Endothelial cell (in vitro differentiated cells): ENCODE measurements around the gene CD80. TPM values are rescaled to one million over a fixed set of nuclear protein-coding genes. Genes with fewer than 3 reads are reported as not detected.

ENCODE experiments used
- DNase-seq: peaks from one replicate; pipeline ENCODE4 v3.0.0; 2021; ENCODE audit warnings: low spot score
- H3K27ac Mint-ChIP-seq: one replicate; pipeline ENCODE4 v1.8.0; 2021; ENCODE audit warnings: mixed read lengths, inconsistent platforms; ENCODE audit not compliant: unreplicated experiment
- H3K27me3 Mint-ChIP-seq: one replicate; pipeline ENCODE4 v1.8.0; 2021; ENCODE audit warnings: mild to moderate bottlenecking, moderate library complexity, mixed read lengths, inconsistent platforms; ENCODE audit not compliant: unreplicated experiment
- H3K36me3 Mint-ChIP-seq: one replicate; pipeline ENCODE4 v1.8.0; 2021; ENCODE audit warnings: mild to moderate bottlenecking, low read depth, mixed read lengths, inconsistent platforms; ENCODE audit not compliant: unreplicated experiment
- H3K4me1 Mint-ChIP-seq: one replicate; pipeline ENCODE4 v1.8.0; 2021; ENCODE audit warnings: mild to moderate bottlenecking, mixed read lengths, inconsistent platforms; ENCODE audit not compliant: unreplicated experiment
- H3K4me3 Mint-ChIP-seq: one replicate; pipeline ENCODE4 v1.8.0; 2021; ENCODE audit warnings: mild to moderate bottlenecking, mixed read lengths, inconsistent platforms; ENCODE audit not compliant: unreplicated experiment
- H3K9me3 Mint-ChIP-seq: one replicate; pipeline ENCODE4 v1.8.0; 2021; ENCODE audit warnings: mixed read lengths, inconsistent platforms; ENCODE audit not compliant: unreplicated experiment
- total RNA-seq: library from RNA; stranded (reverse); fragmentation: NEBNext Ultra II Directional; extraction: Animal tissue kit (Norgen Biotek cat#: 25700); gene quantifications from one replicate; pipeline ENCODE4 v1.2.1, GENCODE V29; 2021; ENCODE audit not compliant: unreplicated experiment
- TF ChIP-seq, protein P1 (sequence below): fragments of 200-600 bp; sonication (generic); IDR thresholded peaks from one replicate; pipeline ENCODE4 v1.5.0; 2021; ENCODE audit warnings: antibody characterized with exemption; ENCODE audit not compliant: unreplicated experiment

The CD80 gene
- total RNA-seq, 1 donor from 2014 or later, result not detected

DNA sequence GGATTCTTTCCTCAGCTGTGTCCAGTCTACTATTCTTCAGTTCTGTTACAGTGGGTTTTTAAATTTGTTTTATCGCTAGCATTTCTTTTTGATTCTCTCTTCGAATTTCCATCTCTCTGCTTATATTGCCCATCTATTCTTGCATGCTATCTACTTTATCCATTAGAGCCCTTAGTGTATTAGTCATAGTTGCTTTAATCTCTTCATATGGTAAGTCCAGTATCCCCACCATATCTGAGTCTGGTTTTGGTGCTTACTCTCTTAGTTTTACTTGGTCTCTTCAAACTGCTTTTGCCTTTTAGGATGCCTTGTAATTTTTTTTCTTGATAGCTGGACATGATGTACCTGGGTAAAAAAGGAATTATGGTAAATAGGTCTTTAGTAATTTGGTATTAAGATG lies 52.0 kb downstream of the CD80 start:
- Mint-ChIP-seq H3K27me3 (peaks cover 1% of the 10 kb centered on the region), H3K27ac (peak overlapping the region; percentile 83), H3K36me3 (peaks cover 24% of the 10 kb centered on the region), H3K4me3 (peak overlapping the region; percentile 0), H3K4me1 (peaks cover 19% of the 10 kb centered on the region), H3K9me3 (no peaks in the 10 kb centered on the region)
- TF ChIP-seq, protein P1, sequence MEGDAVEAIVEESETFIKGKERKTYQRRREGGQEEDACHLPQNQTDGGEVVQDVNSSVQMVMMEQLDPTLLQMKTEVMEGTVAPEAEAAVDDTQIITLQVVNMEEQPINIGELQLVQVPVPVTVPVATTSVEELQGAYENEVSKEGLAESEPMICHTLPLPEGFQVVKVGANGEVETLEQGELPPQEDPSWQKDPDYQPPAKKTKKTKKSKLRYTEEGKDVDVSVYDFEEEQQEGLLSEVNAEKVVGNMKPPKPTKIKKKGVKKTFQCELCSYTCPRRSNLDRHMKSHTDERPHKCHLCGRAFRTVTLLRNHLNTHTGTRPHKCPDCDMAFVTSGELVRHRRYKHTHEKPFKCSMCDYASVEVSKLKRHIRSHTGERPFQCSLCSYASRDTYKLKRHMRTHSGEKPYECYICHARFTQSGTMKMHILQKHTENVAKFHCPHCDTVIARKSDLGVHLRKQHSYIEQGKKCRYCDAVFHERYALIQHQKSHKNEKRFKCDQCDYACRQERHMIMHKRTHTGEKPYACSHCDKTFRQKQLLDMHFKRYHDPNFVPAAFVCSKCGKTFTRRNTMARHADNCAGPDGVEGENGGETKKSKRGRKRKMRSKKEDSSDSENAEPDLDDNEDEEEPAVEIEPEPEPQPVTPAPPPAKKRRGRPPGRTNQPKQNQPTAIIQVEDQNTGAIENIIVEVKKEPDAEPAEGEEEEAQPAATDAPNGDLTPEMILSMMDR, result no peak
- no peak for DNase-seq

DNA sequence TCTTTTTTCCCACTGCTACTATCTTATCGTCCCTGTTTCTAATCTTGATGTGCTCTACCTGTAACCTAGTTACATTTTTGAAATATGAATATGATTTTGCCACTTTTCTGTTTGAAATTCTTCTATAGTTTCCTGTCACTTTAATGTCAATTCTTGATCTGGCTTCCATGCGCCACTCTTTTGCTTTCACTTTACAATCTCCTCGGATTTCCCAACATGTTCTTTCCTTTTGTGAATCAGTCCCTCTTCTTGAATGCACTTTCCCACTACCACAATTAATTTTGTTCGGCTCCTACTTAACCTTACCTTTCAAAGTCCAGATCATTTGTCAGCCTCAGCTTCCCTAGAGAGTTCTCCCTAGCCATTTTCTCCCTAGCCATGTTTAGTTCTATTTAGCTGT lies 52.8 kb downstream of the CD80 start:
- no peaks in the 10 kb centered on the region for H3K9me3 Mint-ChIP-seq

DNA sequence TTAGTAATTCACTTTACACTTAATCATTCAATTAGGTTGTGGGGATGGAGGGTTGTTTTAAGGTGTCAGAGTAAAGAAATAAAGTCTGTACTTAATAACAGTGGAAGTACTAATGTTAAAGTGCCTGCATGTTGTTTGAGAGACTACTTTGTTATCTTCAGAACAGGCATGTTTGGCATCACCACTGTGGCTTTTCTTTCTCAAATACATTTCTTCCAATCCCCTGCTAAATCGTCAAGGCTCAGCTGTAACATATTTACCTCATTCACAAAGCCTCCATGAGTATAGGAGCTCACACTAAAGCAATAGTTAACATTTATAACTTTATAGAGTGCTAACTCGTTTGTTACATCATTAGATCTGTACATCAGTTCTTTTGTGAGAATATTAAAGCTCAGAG lies 58.5 kb downstream of the CD80 start:
- H3K27me3 Mint-ChIP-seq, result peaks cover 5% of the 10 kb centered on the region
- peak overlapping the region; percentile 76 for H3K27ac Mint-ChIP-seq
- no peaks in the 10 kb centered on the region for H3K9me3 Mint-ChIP-seq
- DNase-seq, result no peak
- H3K4me1 Mint-ChIP-seq, result peaks cover 15% of the 10 kb centered on the region
- no peak overlapping the region for H3K4me3 Mint-ChIP-seq
- TF ChIP-seq, protein P1, result no peak
- H3K36me3 Mint-ChIP-seq, result peaks cover 7% of the 10 kb centered on the region

More for the DNA sequence above, 52.8 kb downstream of the CD80 start:
- DNase-seq, result no peak
- peaks cover 19% of the 10 kb centered on the region for H3K4me1 Mint-ChIP-seq
- H3K36me3 Mint-ChIP-seq, result peaks cover 24% of the 10 kb centered on the region
- peaks cover 1% of the 10 kb centered on the region for H3K27me3 Mint-ChIP-seq
- H3K4me3 Mint-ChIP-seq, result peak overlapping the region; percentile 23
- H3K27ac Mint-ChIP-seq, result no peak overlapping the region
- TF ChIP-seq, protein P1, result no peak

DNA sequence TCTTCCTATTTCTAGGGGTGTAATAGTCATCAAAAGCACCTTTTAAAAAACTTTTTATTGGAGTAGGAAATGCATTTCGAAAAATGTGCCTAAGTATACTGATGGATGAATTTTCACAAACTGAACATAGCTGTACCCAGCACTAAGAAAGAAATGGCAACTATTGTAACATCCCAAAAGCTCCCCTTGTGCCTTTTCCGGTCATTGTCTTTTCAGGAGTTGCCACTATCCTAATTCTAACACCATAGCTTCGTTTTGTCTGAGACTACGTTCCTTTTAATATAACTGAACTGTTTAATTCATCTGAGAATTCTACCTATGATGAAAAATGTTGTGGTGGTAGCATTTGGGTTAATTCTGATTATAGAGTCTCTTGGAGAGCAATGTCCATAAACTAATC lies 59.1 kb downstream of the CD80 start:
- no peaks in the 10 kb centered on the region for H3K9me3 Mint-ChIP-seq
- TF ChIP-seq, protein P1, result no peak
- DNase-seq, result no peak
- peak overlapping the region; percentile 76 for H3K27ac Mint-ChIP-seq
- H3K36me3 Mint-ChIP-seq, result peaks cover 7% of the 10 kb centered on the region
- H3K4me1 Mint-ChIP-seq, result peaks cover 15% of the 10 kb centered on the region
- H3K27me3 Mint-ChIP-seq, result peaks cover 5% of the 10 kb centered on the region
- peak overlapping the region; percentile 52 for H3K4me3 Mint-ChIP-seq

DNA sequence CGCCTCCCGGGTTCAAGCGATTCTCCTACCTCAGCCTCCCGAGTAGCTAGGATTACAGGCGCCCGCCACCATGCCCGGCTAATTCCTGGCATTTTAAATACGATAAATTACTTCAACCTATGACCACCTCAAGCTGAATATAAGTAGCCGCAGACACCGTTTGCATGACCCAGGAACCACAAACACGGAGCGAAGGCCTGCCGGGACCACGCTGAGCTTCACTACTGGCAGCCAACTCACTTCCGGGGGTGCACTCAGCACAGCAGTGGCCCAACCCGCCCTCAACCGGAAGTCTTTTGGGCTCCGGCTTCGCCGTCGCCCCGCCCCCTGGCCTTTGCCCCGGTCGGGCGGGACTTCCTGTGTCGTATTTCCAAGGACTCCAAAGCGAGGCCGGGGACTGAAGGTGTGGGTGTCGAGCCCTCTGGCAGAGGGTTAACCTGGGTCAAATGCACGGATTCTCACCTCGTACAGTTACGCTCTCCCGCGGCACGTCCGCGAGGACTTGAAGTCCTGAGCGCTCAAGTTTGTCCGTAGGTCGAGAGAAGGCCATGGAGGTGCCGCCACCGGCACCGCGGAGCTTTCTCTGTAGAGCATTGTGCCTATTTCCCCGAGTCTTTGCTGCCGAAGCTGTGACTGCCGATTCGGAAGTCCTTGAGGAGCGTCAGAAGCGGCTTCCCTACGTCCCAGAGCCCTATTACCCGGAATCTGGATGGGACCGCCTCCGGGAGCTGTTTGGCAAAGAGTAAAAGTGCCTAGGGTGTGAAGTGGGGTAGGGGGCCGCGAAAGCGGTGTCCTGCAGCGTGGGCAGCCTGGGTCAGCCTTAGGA lies 61.0 kb downstream of the CD80 start, which contains the start of gene TIMMDC1:
Gene TIMMDC1 (plus strand): TSS at position 362 of the 826 bp plus-strand sequence. CDS start 187 bp downstream, at position 549.
- Mint-ChIP-seq H3K27ac (peak within 1 kb of the TSS; percentile 99), H3K9me3 (no peaks in the 10 kb centered on the region), H3K4me3 (peak within 1 kb of the TSS; percentile 98), H3K36me3 (no peaks in the 10 kb centered on the region), H3K27me3 (peaks cover 5% of the 10 kb centered on the region), H3K4me1 (peaks cover 12% of the 10 kb centered on the region)
- TF ChIP-seq, protein P1, result no peak
- peak; percentile 96 for DNase-seq
